Measurements from ENCODE around the gene SIT1. TPM values are rescaled to one million over a fixed set of nuclear protein-coding genes. Genes with fewer than 3 reads are reported as not detected.

SIT1 gene
- total RNA-seq, 1 donor from 2014 or later, result not detected

GRCh38 chr9:35695943-35696401 is 45.2 kb upstream of the SIT1 start:
- Mint-ChIP-seq H3K4me3 (ENCODE audit: low read depth) (no peak overlapping the region), H3K27ac (no peak overlapping the region), H3K9me3 (ENCODE audit: low read depth) (no peaks in the 10 kb centered on the region), H3K4me1 (ENCODE audit: low read depth) (peaks cover 2% of the 10 kb centered on the region), H3K36me3 (ENCODE audit: insufficient read depth) (peaks cover 14% of the 10 kb centered on the region), H3K27me3 (peaks cover 6% of the 10 kb centered on the region)
- TF ChIP-seq, protein P1, sequence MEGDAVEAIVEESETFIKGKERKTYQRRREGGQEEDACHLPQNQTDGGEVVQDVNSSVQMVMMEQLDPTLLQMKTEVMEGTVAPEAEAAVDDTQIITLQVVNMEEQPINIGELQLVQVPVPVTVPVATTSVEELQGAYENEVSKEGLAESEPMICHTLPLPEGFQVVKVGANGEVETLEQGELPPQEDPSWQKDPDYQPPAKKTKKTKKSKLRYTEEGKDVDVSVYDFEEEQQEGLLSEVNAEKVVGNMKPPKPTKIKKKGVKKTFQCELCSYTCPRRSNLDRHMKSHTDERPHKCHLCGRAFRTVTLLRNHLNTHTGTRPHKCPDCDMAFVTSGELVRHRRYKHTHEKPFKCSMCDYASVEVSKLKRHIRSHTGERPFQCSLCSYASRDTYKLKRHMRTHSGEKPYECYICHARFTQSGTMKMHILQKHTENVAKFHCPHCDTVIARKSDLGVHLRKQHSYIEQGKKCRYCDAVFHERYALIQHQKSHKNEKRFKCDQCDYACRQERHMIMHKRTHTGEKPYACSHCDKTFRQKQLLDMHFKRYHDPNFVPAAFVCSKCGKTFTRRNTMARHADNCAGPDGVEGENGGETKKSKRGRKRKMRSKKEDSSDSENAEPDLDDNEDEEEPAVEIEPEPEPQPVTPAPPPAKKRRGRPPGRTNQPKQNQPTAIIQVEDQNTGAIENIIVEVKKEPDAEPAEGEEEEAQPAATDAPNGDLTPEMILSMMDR (IDR thresholded peaks at IDR 0.05; ENCODE audit: unreplicated experiment), result no peak
- DNase-seq (ENCODE audit: low spot score, unreplicated experiment), result no peak

GRCh38 chr9:35691757-35692301 is 41.1 kb upstream of the SIT1 start:
- Mint-ChIP-seq H3K27me3 (peaks cover 13% of the 10 kb centered on the region), H3K9me3 (ENCODE audit: low read depth) (no peaks in the 10 kb centered on the region), H3K4me1 (ENCODE audit: low read depth) (peaks cover 5% of the 10 kb centered on the region), H3K27ac (no peak overlapping the region), H3K4me3 (ENCODE audit: low read depth) (peak overlapping the region; percentile 79), H3K36me3 (ENCODE audit: insufficient read depth) (peaks cover 5% of the 10 kb centered on the region)
- TF ChIP-seq, protein P1 (IDR thresholded peaks at IDR 0.05; ENCODE audit: unreplicated experiment), result no peak
- no peak for DNase-seq (ENCODE audit: low spot score, unreplicated experiment)

DNA sequence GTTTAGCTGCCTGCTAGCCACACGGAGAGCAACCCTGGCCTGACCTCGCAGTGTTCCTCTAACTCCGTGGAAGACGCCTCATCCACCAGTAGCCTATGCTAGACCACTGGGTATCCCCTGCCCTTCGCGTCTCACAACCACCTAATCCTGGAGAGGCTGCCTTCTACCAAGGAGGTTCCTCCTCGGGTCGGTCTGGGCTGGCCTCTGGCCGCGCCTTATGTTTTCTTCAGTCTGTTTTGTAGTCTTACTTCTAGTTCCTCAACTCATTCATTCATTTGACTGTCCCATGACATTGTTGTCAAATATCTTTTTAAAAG is 40.6 kb upstream of the SIT1 start:
- TF ChIP-seq, protein P1 (IDR thresholded peaks at IDR 0.05; ENCODE audit: unreplicated experiment), result no peak
- H3K36me3 Mint-ChIP-seq (ENCODE audit: insufficient read depth), result no peaks in the 10 kb centered on the region
- H3K4me1 Mint-ChIP-seq (ENCODE audit: low read depth), result peaks cover 5% of the 10 kb centered on the region
- H3K27ac Mint-ChIP-seq, result peak overlapping the region; percentile 44
- DNase-seq (ENCODE audit: low spot score, unreplicated experiment), result no peak
- H3K9me3 Mint-ChIP-seq (ENCODE audit: low read depth), result no peaks in the 10 kb centered on the region
- peak overlapping the region; percentile 79 for H3K4me3 Mint-ChIP-seq (ENCODE audit: low read depth)
- peaks cover 13% of the 10 kb centered on the region for H3K27me3 Mint-ChIP-seq

GRCh38 chr9:35690614-35691333 is 40.0 kb upstream of the SIT1 start:
- Mint-ChIP-seq H3K27me3 (peaks cover 13% of the 10 kb centered on the region), H3K36me3 (ENCODE audit: insufficient read depth) (no peaks in the 10 kb centered on the region), H3K4me1 (ENCODE audit: low read depth) (peaks cover 5% of the 10 kb centered on the region), H3K9me3 (ENCODE audit: low read depth) (no peaks in the 10 kb centered on the region), H3K4me3 (ENCODE audit: low read depth) (peak overlapping the region; percentile 79), H3K27ac (peak overlapping the region; percentile 44)
- DNase-seq (ENCODE audit: low spot score, unreplicated experiment), result peak; percentile 23
- TF ChIP-seq, protein P1 (IDR thresholded peaks at IDR 0.05; ENCODE audit: unreplicated experiment), result no peak

DNA sequence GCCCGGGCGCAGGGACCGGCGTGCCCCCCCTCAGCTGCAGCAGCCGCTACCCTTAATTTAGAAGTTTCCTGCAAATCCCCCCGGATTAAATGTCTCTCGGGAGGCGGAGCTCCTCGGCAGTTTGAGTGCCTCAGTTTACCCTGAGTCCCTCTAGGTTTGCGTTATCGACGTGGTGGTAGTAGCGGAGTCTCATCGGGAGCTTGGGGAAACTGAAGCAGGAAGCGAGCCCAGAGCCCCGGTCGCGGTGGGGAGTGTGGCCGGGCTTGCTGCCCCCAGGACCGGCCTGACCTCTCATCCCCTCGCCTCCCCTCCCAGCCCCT is 39.5 kb upstream of the SIT1 start:
- TF ChIP-seq, protein P1 (IDR thresholded peaks at IDR 0.05; ENCODE audit: unreplicated experiment), result no peak
- no peak overlapping the region for H3K27ac Mint-ChIP-seq
- H3K9me3 Mint-ChIP-seq (ENCODE audit: low read depth), result no peaks in the 10 kb centered on the region
- no peaks in the 10 kb centered on the region for H3K36me3 Mint-ChIP-seq (ENCODE audit: insufficient read depth)
- H3K27me3 Mint-ChIP-seq, result peaks cover 13% of the 10 kb centered on the region
- no peak for DNase-seq (ENCODE audit: low spot score, unreplicated experiment)
- H3K4me1 Mint-ChIP-seq (ENCODE audit: low read depth), result peaks cover 5% of the 10 kb centered on the region
- H3K4me3 Mint-ChIP-seq (ENCODE audit: low read depth), result peak overlapping the region; percentile 79
